ENCODE measurements around the gene BAAT. TPM values are rescaled to one million over a fixed set of nuclear protein-coding genes. Genes with fewer than 3 reads are reported as not detected.

The BAAT gene
- total and polyA plus RNA-seq, 2 experiments from 2014 or later = 0.19 TPM; not detected in 1

- Histone ChIP-seq H3F3A (ENCODE audit: insufficient read depth) (peaks cover 18% of the 10 kb centered on the region), H3K4me2 (ENCODE audit: unreplicated experiment) (no peak overlapping the region), H3K27ac (no peak overlapping the region), H3K4me1 (ENCODE audit: insufficient read depth) (peaks cover 36% of the 10 kb centered on the region), H3K9me3 (ENCODE audit: low read depth) (no peaks in the 10 kb centered on the region), H4K20me1 (ENCODE audit: insufficient read depth) (no peaks in the 10 kb centered on the region), H3K4me3 (no peak overlapping the region), H3K9me2 (ENCODE audit: insufficient read depth) (no peaks in the 10 kb centered on the region; the same call in 1 of the 2 replicates), H3K79me2 (ENCODE audit: insufficient read depth) (no peaks in the 10 kb centered on the region), H2AFZ (no peak overlapping the region), H3K9ac (no peak overlapping the region), H3K27me3 (replicated peaks; ENCODE audit: insufficient read depth) (no peaks in the 10 kb centered on the region), H3K36me3 (ENCODE audit: low read depth) (no peaks in the 10 kb centered on the region)
- WGBS, 2 experiments (ENCODE audit: low coverage in 1 of 2, low lambda C conversion rate in 2 of 2, missing lambda C conversion rate in 2 of 2) = 53 to 55% methylated on average over 2 of the region's 2 CpGs
- TF ChIP-seq EZH2 (IDR thresholded peaks at IDR 0.05; ENCODE audit: insufficient read depth, poor library complexity, severe bottlenecking) = no peak
- no peak for TF ChIP-seq EZH2phosphoT487 (IDR thresholded peaks at IDR 0.05; ENCODE audit: insufficient read depth, low read depth)
- no peak for DNase-seq
- in situ Hi-C loops (cut with MboI) = no loop called here
Measured at GRCh38 chr9:101372327-101373118, 12.3 kb downstream of the BAAT start.

- H4K20me1 ChIP-seq (ENCODE audit: insufficient read depth) = no peaks in the 10 kb centered on the region
- DNase-seq = no peak
- H3F3A ChIP-seq (ENCODE audit: insufficient read depth) = peaks cover 11% of the 10 kb centered on the region
- H2AFZ ChIP-seq = no peak overlapping the region
- no peaks in the 10 kb centered on the region for H3K9me3 ChIP-seq (ENCODE audit: low read depth)
- H3K27me3 ChIP-seq (replicated peaks; ENCODE audit: insufficient read depth) = no peaks in the 10 kb centered on the region
- 79 to 80% methylated on average over 3 of the region's 3 CpGs for WGBS, 2 experiments (ENCODE audit: low coverage in 1 of 2, low lambda C conversion rate in 2 of 2, missing lambda C conversion rate in 2 of 2)
- H3K4me2 ChIP-seq (ENCODE audit: unreplicated experiment) = no peak overlapping the region
- H3K27ac ChIP-seq = no peak overlapping the region
- H3K79me2 ChIP-seq (ENCODE audit: insufficient read depth) = no peaks in the 10 kb centered on the region
- H3K4me1 ChIP-seq (ENCODE audit: insufficient read depth) = peaks cover 29% of the 10 kb centered on the region
- in situ Hi-C loops (cut with MboI) = no loop called here
- no peaks in the 10 kb centered on the region for H3K36me3 ChIP-seq (ENCODE audit: low read depth)
- no peak overlapping the region for H3K9ac ChIP-seq
- no peak overlapping the region for H3K4me3 ChIP-seq
- TF ChIP-seq EZH2phosphoT487 (IDR thresholded peaks at IDR 0.05; ENCODE audit: insufficient read depth, low read depth) = no peak
- TF ChIP-seq EZH2 (IDR thresholded peaks at IDR 0.05; ENCODE audit: insufficient read depth, poor library complexity, severe bottlenecking) = no peak
- no peaks in the 10 kb centered on the region; the same call in 1 of the 2 replicates for H3K9me2 ChIP-seq (ENCODE audit: insufficient read depth)
Measured at GRCh38 chr9:101371813-101372212, 13.0 kb downstream of the BAAT start.

GRCh38 chr9:101369884-101370531 lies 14.8 kb downstream of the BAAT start:
- no peak overlapping the region for H2AFZ ChIP-seq
- H3F3A ChIP-seq (ENCODE audit: insufficient read depth) = peaks cover 14% of the 10 kb centered on the region; the same call in 1 of the 2 replicates
- no peaks in the 10 kb centered on the region for H3K79me2 ChIP-seq (ENCODE audit: insufficient read depth)
- H3K9ac ChIP-seq = no peak overlapping the region
- H3K9me2 ChIP-seq (ENCODE audit: insufficient read depth) = no peaks in the 10 kb centered on the region; the same call in 1 of the 2 replicates
- no peaks in the 10 kb centered on the region for H3K36me3 ChIP-seq (ENCODE audit: low read depth)
- peaks cover 34% of the 10 kb centered on the region for H3K4me1 ChIP-seq (ENCODE audit: insufficient read depth)
- H4K20me1 ChIP-seq (ENCODE audit: insufficient read depth) = no peaks in the 10 kb centered on the region
- H3K4me2 ChIP-seq (ENCODE audit: unreplicated experiment) = no peak overlapping the region
- no peaks in the 10 kb centered on the region for H3K27me3 ChIP-seq (replicated peaks; ENCODE audit: insufficient read depth)
- no peak overlapping the region for H3K4me3 ChIP-seq
- H3K27ac ChIP-seq = no peak overlapping the region
- WGBS, 2 experiments (ENCODE audit: low coverage in 1 of 2, low lambda C conversion rate in 2 of 2, missing lambda C conversion rate in 2 of 2) = 58 to 66% methylated on average over 2 of the region's 2 CpGs
- H3K9me3 ChIP-seq (ENCODE audit: low read depth) = no peaks in the 10 kb centered on the region
- TF ChIP-seq EZH2phosphoT487 (IDR thresholded peaks at IDR 0.05; ENCODE audit: insufficient read depth, low read depth) (no peak), EZH2 (IDR thresholded peaks at IDR 0.05; ENCODE audit: insufficient read depth, poor library complexity, severe bottlenecking) (no peak)
- in situ Hi-C loops (cut with MboI) = no loop called here
- no peak for DNase-seq

DNA sequence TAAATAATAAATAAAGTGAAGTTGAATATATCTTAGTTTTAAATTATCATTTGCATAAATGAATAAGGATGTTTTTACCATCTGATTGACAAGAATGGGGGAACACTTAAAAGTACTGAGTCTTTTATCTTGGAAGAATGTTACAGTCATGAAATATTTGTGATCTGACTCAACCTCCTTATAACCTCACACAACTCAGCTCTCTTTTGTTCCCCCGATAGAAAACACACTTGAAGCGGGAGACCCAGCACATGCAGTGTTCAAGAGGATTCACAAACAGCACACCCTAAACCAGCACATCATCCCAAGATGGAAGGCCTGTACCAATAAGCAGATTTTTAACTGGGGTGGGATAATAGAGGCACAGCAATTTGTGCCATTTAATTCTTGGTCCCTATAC lies 15.5 kb downstream of the BAAT start:
- DNase-seq = peak; percentile 53
- Histone ChIP-seq H3K9ac (no peak overlapping the region), H2AFZ (no peak overlapping the region), H3K36me3 (ENCODE audit: low read depth) (no peaks in the 10 kb centered on the region), H3K4me3 (no peak overlapping the region), H3K79me2 (ENCODE audit: insufficient read depth) (no peaks in the 10 kb centered on the region), H3K4me1 (ENCODE audit: insufficient read depth) (peaks cover 41% of the 10 kb centered on the region), H3K9me2 (ENCODE audit: insufficient read depth) (no peaks in the 10 kb centered on the region; the same call in 1 of the 2 replicates), H3F3A (ENCODE audit: insufficient read depth) (peaks cover 21% of the 10 kb centered on the region; the same call in 1 of the 2 replicates), H3K27me3 (replicated peaks; ENCODE audit: insufficient read depth) (no peaks in the 10 kb centered on the region), H3K9me3 (ENCODE audit: low read depth) (no peaks in the 10 kb centered on the region), H3K4me2 (ENCODE audit: unreplicated experiment) (no peak overlapping the region), H4K20me1 (ENCODE audit: insufficient read depth) (no peaks in the 10 kb centered on the region), H3K27ac (no peak overlapping the region)
- in situ Hi-C loops (cut with MboI) = no loop called here
- no peak for TF ChIP-seq EZH2phosphoT487 (IDR thresholded peaks at IDR 0.05; ENCODE audit: insufficient read depth, low read depth)
- no peak for TF ChIP-seq EZH2 (IDR thresholded peaks at IDR 0.05; ENCODE audit: insufficient read depth, poor library complexity, severe bottlenecking)
- 40 to 43% methylated on average over 2 of the region's 2 CpGs for WGBS, 2 experiments (ENCODE audit: low coverage in 1 of 2, low lambda C conversion rate in 2 of 2, missing lambda C conversion rate in 2 of 2)
